Gastrocnemius medialis (tissue), 4 donors: ENCODE measurements around the gene BAAT.

Source experiments
- CTCF ChIP-seq, 5 experiments: fragments of 450-650 bp in 3 of 5; fragments of 200-600 bp in 2 of 5; sonication (generic) in 2 of 5; IDR thresholded peaks in 4 of 5; conservative IDR thresholded peaks in 1 of 5; 1 replicate in 4 of 5; 2 replicates in 1 of 5; pipeline ENCODE4 v1.5.1; 2016 to 2019; ENCODE audit warnings: antibody characterized with exemption in 5 of 5, mild to moderate bottlenecking in 3 of 5, moderate library complexity in 3 of 5
- POLR2A ChIP-seq, 2 donors: fragments of 450-650 bp; IDR thresholded peaks; one replicate each; pipeline ENCODE4 v1.6.1; 2017; ENCODE audit warnings: antibody characterized with exemption in 2 of 2, mild to moderate bottlenecking in 2 of 2, moderate library complexity in 2 of 2

GRCh38 chr9:101353683-101354082, 31.1 kb downstream of the BAAT start:
- TF ChIP-seq CTCF (IDR thresholded peaks at IDR 0.05 in 4 of 5, conservative IDR thresholded peaks at IDR 0.05 in 1 of 5) (no peak), POLR2A (IDR thresholded peaks at IDR 0.05) (no peak)
